HG03342 (cell line): ENCODE measurements around the gene SRPRB.

Experiments used
- ATAC-seq: cut with Tn5 transposase; IDR thresholded peaks from one replicate; pipeline ENCODE4 v1.9.1; 2021; ENCODE audit warnings: mild to moderate bottlenecking, moderate library complexity; ENCODE audit not compliant: unreplicated experiment

The SRPRB gene

GRCh38 chr3:133863911-133864310 is 58.3 kb downstream of the SRPRB start:
- no peak for ATAC-seq

- no peak for ATAC-seq
These were observed 59.0 kb downstream of the SRPRB start for GRCh38 chr3:133864616-133865015.

- ATAC-seq: no peak
These were observed 59.7 kb downstream of the SRPRB start for GRCh38 chr3:133865136-133865855.

- ATAC-seq: no peak
These were observed 60.5 kb downstream of the SRPRB start for GRCh38 chr3:133866141-133866540.

GRCh38 chr3:133868186-133868585 is 62.6 kb downstream of the SRPRB start:
- no peak for ATAC-seq

GRCh38 chr3:133868758-133869475 is 63.3 kb downstream of the SRPRB start:
- no peak for ATAC-seq

GRCh38 chr3:133869586-133869985 is 64.0 kb downstream of the SRPRB start:
- no peak for ATAC-seq

GRCh38 chr3:133870822-133871221 is 65.2 kb downstream of the SRPRB start:
- no peak for ATAC-seq
